Measurements from ENCODE around the gene PARS2. TPM values are rescaled to one million over a fixed set of nuclear protein-coding genes. Genes with fewer than 3 reads are reported as not detected.
A peak's percentile ranks its signal among the peaks of the same experiment; 100 is the strongest.

PARS2 gene
- total RNA-seq, 1 donor from 2014 or later = 3.3 TPM

GRCh38 chr1:54743416-54744226 lies 20.7 kb downstream of the PARS2 start:
- no peak for DNase-seq (ENCODE audit: low spot score in 2 of 2)
- FAIRE-seq = no peak

GRCh38 chr1:54742282-54742681 lies 22.0 kb downstream of the PARS2 start:
- FAIRE-seq (no peak), DNase-seq (ENCODE audit: low spot score in 2 of 2) (no peak)

GRCh38 chr1:54741531-54741930 lies 22.8 kb downstream of the PARS2 start:
- no peak for DNase-seq (ENCODE audit: low spot score in 2 of 2)
- no peak for FAIRE-seq

GRCh38 chr1:54738244-54738643 lies 26.1 kb downstream of the PARS2 start:
- FAIRE-seq (no peak), DNase-seq (ENCODE audit: low spot score in 2 of 2) (no peak)

- FAIRE-seq (no peak), DNase-seq (ENCODE audit: low spot score in 2 of 2) (no peak)
Observed at GRCh38 chr1:54736685-54737084, 27.6 kb downstream of the PARS2 start.

GRCh38 chr1:54728027-54728426 lies 36.3 kb downstream of the PARS2 start:
- no peak for DNase-seq (ENCODE audit: low spot score in 2 of 2)

GRCh38 chr1:54724771-54725170 lies 39.6 kb downstream of the PARS2 start:
- FAIRE-seq (no peak), DNase-seq (ENCODE audit: low spot score in 2 of 2) (no peak)

More at GRCh38 chr1:54728027-54728426, 36.3 kb downstream of the PARS2 start:
- FAIRE-seq = no peak

GRCh38 chr1:54723985-54724384 lies 40.3 kb downstream of the PARS2 start:
- FAIRE-seq (no peak), DNase-seq (ENCODE audit: low spot score in 2 of 2) (no peak)

GRCh38 chr1:54721719-54722118 lies 42.6 kb downstream of the PARS2 start:
- DNase-seq (ENCODE audit: low spot score in 2 of 2) = no peak

GRCh38 chr1:54716299-54717047 lies 47.9 kb downstream of the PARS2 start:
- no peak for DNase-seq (ENCODE audit: low spot score in 2 of 2)
- no peak for FAIRE-seq

More at GRCh38 chr1:54721719-54722118, 42.6 kb downstream of the PARS2 start:
- no peak for FAIRE-seq

GRCh38 chr1:54715493-54716298 lies 48.6 kb downstream of the PARS2 start, which contains the start of gene TTC4:
TSS of gene TTC4 (plus strand) at chr1:54715861. CDS start at chr1:54715909, 48 bp downstream.
- FAIRE-seq = no peak
- peak; percentile 76 to 90 for DNase-seq (ENCODE audit: low spot score in 2 of 2)

GRCh38 chr1:54714881-54715492 lies 49.3 kb downstream of the PARS2 start:
- DNase-seq (ENCODE audit: low spot score in 2 of 2) = no peak
- FAIRE-seq = no peak

- no peak for FAIRE-seq
- no peak for DNase-seq (ENCODE audit: low spot score in 2 of 2)
Observed at GRCh38 chr1:54711536-54711935, 52.8 kb downstream of the PARS2 start.

- FAIRE-seq = no peak
- no peak for DNase-seq (ENCODE audit: low spot score in 2 of 2)
Observed at GRCh38 chr1:54710841-54711240, 53.5 kb downstream of the PARS2 start.

- no peak for DNase-seq (ENCODE audit: low spot score in 2 of 2)
- FAIRE-seq = no peak
Observed at GRCh38 chr1:54710434-54710833, 53.9 kb downstream of the PARS2 start.

GRCh38 chr1:54709547-54710292 lies 54.6 kb downstream of the PARS2 start:
- no peak for DNase-seq (ENCODE audit: low spot score in 2 of 2)
- no peak for FAIRE-seq

- FAIRE-seq (no peak), DNase-seq (ENCODE audit: low spot score in 2 of 2) (no peak)
Observed at GRCh38 chr1:54708385-54708784, 55.9 kb downstream of the PARS2 start.
